Right hindlimb (tissue), 1 donor: ENCODE results near the gene DNM3.
A peak's percentile ranks its signal among the peaks of the same experiment; 100 is the strongest.

Source experiments
- DNase-seq: peaks from one replicate; pipeline ENCODE4 v3.0.0-alpha.2; 2018

Gene DNM3

GRCh38 chr1:171819946-171820345, 21.4 kb upstream of the DNM3 start:
- no peak for DNase-seq

GRCh38 chr1:171826973-171827372, 14.3 kb upstream of the DNM3 start:
- DNase-seq: no peak

- DNase-seq: no peak
Measured at GRCh38 chr1:171828794-171829193, 12.5 kb upstream of the DNM3 start.

- DNase-seq: no peak
Measured at GRCh38 chr1:171833091-171833825, 8.0 kb upstream of the DNM3 start.

- DNase-seq: no peak
Measured at GRCh38 chr1:171834821-171835220, 6.5 kb upstream of the DNM3 start.

GRCh38 chr1:171835891-171836290, 5.4 kb upstream of the DNM3 start:
- no peak for DNase-seq

GRCh38 chr1:171841931-171842761, 848 bp downstream of the DNM3 start:
- DNase-seq: peak; percentile 35

- DNase-seq: no peak
Measured at GRCh38 chr1:171844381-171844780, 3.1 kb downstream of the DNM3 start.

GRCh38 chr1:171845998-171846397, 4.7 kb downstream of the DNM3 start:
- DNase-seq: no peak

GRCh38 chr1:171849245-171849898, 8.1 kb downstream of the DNM3 start:
- no peak for DNase-seq

GRCh38 chr1:171850651-171851350, 9.5 kb downstream of the DNM3 start:
- no peak for DNase-seq

GRCh38 chr1:171852272-171852671, 11.0 kb downstream of the DNM3 start:
- no peak for DNase-seq

GRCh38 chr1:171855381-171855780, 14.1 kb downstream of the DNM3 start:
- DNase-seq: no peak

GRCh38 chr1:171858696-171859095, 17.4 kb downstream of the DNM3 start:
- DNase-seq: no peak

- DNase-seq: no peak
Measured at GRCh38 chr1:171860696-171861095, 19.4 kb downstream of the DNM3 start.

GRCh38 chr1:171863531-171863930, 22.2 kb downstream of the DNM3 start:
- DNase-seq: no peak

- peak; percentile 28 for DNase-seq
Measured at GRCh38 chr1:171864308-171864707, 23.0 kb downstream of the DNM3 start.

GRCh38 chr1:171865106-171865505, 23.8 kb downstream of the DNM3 start:
- no peak for DNase-seq

- DNase-seq: no peak
Measured at GRCh38 chr1:171867236-171867635, 25.9 kb downstream of the DNM3 start.

GRCh38 chr1:171868217-171868803, 27.0 kb downstream of the DNM3 start:
- DNase-seq: no peak

- no peak for DNase-seq
Measured at GRCh38 chr1:171869097-171869496, 27.8 kb downstream of the DNM3 start.

GRCh38 chr1:171871848-171872247, 30.6 kb downstream of the DNM3 start:
- DNase-seq: no peak

GRCh38 chr1:171872430-171872829, 31.1 kb downstream of the DNM3 start:
- no peak for DNase-seq
